GM18951 (cell line): Measurements from ENCODE around the gene VILL.
"Not testable (repeated sequence)": the region's sequence is repeated elsewhere in the genome, so short reads cannot be mapped to it uniquely, and the experiment has no call there.

Experiments
- POLR2A ChIP-seq: IDR thresholded peaks from 4 replicates; pipeline ENCODE4 v1.6.1; 2011; ENCODE audit warnings: mild to moderate bottlenecking; ENCODE audit not compliant: insufficient read length, insufficient read depth; ENCODE audit errors: extremely low read depth
- in situ Hi-C: fragments of 300-500 bp; cut with MboI; formaldehyde crosslinking; loops from one replicate; pipeline ENCODE4 v1.12.0; 2022; ENCODE audit warnings: low sequenced_read_pairs, mixed read lengths, inconsistent platforms; ENCODE audit not compliant: unreplicated experiment

VILL gene

DNA sequence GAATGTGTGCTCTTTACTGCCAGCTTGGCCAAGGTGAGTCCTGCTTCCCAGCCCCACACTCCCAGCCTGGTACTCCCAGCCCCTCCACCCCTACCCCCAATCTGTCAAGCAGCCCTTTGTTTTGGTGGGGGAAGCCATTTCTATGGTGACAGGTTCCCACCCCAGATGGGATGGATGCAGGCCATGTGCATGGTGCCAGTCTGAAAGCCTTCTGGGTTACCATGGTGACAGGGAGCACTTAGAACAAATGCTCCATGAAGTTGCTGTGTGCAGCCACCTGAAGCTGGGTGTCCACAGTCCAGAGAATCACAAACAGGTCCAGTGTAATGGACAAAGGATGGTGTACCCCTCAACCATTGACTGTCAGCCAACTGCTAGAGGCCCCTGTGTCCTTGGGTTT lies 19.1 kb upstream of the VILL start:
- TF ChIP-seq POLR2A, result no peak
- in situ Hi-C loops, result no loop called here

DNA sequence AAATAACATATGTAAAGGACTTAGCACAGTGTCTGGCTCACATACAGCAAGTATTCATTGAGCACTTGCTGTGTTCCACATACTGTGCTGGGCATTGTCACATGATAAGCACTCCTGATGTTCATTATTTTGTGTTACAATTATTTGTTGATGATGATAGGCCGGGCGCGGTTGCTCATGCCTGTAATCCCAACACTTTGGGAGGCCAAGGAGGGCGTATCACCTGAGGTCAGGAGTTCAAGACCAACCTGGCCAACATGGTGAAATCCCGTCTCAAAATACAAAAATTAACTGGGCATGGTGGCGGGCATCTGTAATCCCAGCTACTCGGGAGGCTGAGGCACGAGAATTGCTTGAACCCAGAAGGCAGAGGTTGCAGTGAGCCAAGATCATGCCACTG lies 18.5 kb upstream of the VILL start:
- in situ Hi-C loops, result not testable (repeated sequence)

DNA sequence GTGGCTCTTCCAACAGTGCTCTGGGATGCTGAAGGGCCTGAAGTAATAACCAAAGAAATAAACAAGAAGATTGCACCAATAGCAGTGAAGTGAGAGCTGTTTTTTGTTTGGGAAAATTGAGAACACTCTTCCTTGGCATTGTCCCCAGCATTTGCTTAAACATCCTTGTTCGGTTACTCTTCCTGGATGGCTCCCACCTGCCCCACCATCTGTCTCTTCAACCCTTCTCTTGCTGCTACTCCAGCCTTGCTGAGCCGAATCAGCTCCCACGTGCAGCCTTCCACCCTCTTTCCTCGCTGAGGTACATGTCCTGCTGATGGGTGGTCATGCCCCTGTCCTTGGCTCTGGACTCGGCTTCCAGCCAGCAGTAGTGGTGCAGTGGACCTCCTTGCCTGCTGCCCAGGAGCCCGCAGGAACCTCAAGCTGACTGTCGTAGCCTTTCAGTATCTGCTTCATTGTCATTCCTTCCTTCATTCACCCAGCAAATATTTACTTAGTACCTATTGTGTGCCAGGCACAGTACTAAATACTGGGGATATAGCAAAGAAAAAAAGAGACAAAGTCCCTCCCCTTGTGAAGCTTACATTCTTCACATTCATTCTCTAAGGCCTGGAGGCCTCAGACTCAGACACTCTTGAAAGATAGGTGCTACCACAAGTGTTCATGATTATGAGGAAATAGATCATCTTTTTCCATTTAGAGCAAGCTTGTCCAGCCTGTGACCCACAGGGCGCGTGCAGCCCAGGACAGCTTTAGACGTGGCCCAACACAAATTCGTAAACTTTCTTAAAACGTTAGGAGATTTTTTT lies 17.1 kb upstream of the VILL start:
- no peak for TF ChIP-seq POLR2A
- in situ Hi-C loops, result no loop called here

DNA sequence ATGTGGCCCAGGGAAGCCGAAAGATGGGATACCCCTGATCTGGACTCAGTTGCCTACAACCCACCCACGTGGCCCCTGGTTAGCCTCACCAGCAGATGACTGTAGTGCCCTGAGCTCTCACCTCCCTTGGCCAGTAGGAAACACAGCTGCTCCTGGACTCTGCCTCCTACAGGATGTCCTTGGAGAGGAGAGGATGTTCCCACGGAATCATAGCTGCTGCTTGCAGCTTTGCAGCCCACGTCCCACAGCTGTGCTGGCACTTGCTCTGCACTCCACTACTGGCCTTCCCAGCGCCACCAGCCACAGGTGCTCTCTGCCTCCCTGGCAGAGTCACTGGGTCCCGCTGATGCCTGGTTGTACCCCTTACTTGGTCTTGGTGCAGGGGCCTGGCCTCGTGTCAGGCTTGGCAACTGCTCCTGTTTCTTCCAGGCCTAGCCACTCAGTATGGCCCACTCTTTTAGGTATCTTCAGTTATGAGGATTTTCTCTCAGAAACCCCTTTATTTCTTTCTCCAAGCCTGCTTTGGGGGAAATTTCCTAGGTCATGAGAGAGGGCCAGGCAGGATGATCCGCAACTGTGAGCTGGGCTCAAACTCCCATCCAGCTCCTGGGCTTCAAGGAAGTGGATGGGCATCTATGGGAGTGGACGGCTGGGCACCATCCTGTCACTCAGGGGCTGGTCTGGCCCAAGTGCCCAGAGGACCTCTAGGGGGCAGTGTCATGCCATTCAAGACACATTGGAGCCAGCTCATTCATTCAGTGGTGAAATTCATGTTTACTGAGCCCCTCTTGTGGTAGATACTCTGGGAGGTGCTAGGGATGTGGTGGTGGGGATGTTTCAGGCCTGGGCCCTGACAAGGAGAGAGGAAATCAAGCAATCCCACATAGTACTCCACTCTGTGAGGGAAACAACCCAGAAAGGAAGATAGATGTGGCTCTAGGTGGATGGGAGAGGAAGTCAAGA lies 16.2 kb upstream of the VILL start:
- TF ChIP-seq POLR2A, result no peak
- in situ Hi-C loops, result no loop called here

DNA sequence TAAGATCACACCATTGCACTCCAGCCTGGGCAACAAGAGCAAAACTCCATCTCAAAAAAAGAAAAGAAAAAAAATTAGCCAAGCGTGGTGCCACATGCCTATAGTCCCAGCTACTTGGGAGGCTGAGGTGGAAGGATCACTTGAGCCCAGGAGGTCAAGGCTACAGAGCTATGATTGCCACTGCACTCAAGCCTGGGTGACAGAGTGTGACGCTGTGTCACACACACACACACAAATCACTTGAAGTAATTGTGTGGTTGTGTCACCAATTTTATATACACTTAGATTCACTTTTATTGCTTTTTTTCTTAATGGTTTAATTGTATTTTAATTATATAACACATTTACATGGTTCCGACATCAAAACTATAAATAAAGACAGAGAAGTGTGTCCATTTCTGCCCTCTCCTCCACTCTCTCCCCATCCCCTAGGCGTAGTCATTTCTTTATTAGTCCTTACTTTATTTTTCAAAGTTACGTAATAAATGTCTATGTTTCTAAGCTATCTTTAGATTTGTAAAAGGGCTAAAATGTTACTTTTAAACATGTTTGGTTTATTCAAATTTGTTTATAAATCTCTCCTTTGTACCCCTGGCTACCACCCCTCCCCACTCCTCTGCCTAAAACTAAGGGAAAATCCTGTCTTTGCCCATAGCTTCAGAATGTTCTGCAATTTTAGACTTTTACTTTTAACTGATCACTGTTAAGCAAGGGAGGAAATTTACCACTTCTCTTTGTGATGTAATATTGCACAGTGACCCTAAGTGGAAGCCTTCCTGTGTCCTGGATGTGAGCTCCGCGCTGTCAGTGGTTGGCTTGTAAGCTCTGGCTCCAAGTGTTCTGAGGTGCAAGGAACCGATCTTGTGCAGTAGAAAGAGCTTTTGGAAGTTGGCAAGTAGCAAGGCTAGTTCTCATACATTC lies 10.8 kb upstream of the VILL start:
- TF ChIP-seq POLR2A, result no peak
- in situ Hi-C loops, result no loop called here

DNA sequence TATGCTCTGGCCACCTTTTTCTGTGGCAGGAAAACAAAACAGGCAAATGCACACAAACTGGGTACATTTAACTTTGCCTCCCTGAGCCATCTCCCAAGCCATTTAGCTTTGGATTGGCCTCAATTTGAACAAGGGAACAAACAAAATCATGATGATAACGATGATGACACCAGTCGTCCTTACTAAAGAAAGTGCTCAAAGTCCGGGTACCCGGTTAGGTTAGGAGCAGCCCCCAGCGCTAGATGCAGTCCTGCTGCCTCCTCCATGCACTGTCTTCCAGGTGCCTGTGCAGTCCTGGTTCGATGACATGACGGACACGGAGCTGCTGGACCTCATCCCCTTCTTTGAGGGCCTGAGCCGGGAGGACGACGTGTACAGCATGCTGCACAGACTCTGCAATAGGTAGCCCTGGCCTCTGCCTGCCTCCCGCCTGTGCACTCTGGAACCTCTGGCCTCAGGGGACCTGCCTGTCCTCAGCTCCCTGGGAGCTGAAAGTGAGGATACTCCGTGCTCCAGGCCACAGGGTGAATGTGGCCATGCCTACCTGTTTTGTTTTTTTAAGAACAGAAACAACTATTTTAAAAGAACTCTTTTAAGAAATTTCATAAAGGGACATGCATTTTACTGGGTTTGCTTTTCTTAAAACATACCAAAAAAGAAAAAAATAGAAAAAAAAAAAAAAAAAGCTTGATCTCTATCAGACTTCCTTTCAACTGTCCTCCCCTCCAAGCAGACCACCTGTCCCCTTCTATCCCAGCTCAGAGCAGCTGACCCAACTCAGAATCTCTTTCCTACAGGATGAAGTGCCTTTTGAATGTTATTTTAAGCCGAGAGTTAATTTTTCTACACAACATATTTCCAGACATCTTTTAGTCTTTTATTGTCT lies 9.9 kb upstream of the VILL start:
- in situ Hi-C loops, result no loop called here

DNA sequence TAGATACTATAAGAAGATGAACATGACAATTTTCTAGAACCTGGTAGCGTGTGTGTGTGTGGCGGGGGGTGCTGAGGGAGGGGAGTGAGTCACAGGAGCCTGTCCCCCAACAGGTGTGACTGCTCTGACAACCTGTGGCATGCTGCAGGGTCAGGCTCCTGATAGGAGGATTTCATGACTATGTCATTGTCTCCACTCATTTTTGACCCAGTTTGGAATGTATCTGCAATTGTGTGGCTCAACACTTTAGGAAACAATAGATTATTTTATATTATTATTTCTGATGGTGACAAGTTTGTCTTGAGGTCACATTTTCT lies 9.3 kb upstream of the VILL start:
- no peak for TF ChIP-seq POLR2A
- in situ Hi-C loops, result no loop called here

More for the DNA sequence above, 9.9 kb upstream of the VILL start:
- no peak for TF ChIP-seq POLR2A

DNA sequence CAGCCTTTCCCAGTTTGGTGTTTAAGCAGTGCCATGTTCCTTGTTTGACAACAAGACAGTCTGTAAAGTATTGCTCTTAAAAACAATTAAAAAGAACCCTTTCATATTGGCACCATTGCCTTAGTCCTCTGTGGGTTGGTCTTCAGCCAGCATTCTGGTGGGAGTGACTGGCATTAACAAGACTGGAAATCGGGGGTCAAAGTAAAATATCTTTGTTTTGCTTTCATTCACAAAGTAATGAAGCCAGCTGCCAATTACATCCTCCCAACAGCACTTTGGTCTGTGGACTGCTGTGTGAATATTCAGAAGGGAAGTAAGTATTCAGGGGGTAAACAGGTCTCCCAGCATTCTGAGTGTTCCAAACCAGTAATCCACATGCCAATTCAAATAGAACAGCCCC lies 8.3 kb upstream of the VILL start:
- no peak for TF ChIP-seq POLR2A

DNA sequence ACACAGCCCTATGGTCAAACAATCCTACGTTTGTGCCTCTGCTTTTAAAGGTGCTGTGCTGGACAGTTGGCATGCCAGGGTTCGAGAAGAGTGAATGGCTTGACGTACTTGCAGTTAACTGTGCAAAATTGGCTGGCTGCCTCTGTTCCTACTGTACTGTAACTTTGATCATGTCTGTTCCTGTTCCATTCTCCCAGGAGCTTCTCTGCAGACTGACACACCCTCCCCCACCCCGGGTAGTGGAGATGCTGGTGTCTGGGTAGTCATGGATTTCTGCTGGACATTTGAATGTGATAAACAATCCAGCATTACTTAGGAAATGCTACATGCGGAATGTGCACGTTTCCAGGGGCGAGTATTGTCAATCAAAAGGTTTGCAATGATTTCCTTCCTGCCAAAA lies 6.5 kb upstream of the VILL start:
- in situ Hi-C loops, result no loop called here
- no peak for TF ChIP-seq POLR2A

More for the DNA sequence above, 8.3 kb upstream of the VILL start:
- in situ Hi-C loops, result no loop called here

DNA sequence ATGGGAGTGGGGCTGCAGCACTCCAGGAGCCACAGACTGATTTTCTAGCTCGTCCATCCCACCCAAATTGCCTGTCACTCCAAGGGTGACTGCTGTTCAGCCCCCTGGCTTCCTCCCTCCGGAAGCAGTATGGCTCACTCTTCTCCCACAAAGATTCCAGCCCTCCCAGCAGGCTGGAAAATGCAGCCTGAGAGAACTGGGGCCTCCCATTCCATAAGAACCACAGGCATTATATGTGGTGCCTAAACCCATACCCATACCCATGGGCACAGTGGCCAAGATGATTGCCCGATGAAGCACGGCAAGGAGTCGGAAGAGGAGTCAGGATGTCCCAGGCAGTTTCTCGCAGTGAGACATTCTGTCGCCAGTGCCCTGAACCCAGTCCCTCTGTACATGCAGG lies 6.0 kb upstream of the VILL start:
- in situ Hi-C loops, result no loop called here
- TF ChIP-seq POLR2A, result no peak

DNA sequence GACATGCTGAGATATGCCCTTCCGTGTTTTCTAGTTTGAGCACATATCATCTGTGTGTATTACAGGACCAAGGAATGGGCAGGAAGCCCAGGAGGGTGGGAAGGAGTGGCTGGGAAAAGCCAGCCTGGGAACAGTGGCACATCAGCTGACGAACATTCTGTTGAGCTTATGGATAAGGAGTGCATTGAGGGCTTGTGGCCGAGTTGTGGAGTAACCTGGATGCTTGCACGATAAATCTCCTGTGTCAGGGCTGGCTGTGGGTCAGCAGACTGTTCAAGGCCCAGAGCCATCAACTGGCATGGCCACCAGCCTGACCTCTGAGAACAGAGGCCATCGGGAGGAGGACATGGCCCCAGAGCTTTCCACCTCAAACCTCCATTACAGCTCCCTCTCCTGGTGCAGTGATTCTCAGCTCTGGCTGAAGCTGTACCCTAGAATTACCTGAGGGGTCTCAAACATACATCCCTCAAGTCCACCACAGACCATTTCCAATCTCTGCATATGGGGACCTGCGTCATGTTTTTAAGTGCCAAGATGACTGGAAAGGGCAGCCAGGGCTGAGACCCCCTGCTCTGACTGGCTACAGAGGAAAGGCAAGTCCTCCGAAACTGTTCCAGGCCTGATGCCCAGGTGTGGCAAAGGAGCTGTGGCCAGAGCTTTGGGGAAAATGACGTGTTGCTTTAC lies 4.8 kb upstream of the VILL start:
- no peak for TF ChIP-seq POLR2A
- in situ Hi-C loops, result no loop called here
